Suprapubic skin (tissue), 3 donors: ENCODE measurements around the gene MFNG.

ENCODE experiments used
- CTCF ChIP-seq, 2 donors: fragments of 200-600 bp in 1 of 2; fragments of 450-650 bp in 1 of 2; sonication (generic) in 1 of 2; IDR thresholded peaks; one replicate each; pipeline ENCODE4 v1.5.1; 2016 to 2019; ENCODE audit warnings: antibody characterized with exemption in 2 of 2, mild to moderate bottlenecking in 1 of 2, moderate library complexity in 1 of 2
- EP300 ChIP-seq: sonication (generic); formaldehyde crosslinking; IDR thresholded peaks from one replicate; pipeline ENCODE4 v1.6.1; 2017; ENCODE audit warnings: antibody characterized with exemption
- POLR2A ChIP-seq, 2 donors: fragments of 450-650 bp; IDR thresholded peaks; one replicate each; pipeline ENCODE4 v1.6.1; 2017; ENCODE audit warnings: antibody characterized with exemption in 2 of 2, mild to moderate bottlenecking in 2 of 2, moderate library complexity in 2 of 2

GRCh38 chr22:37443086-37443485, 43.1 kb downstream of the MFNG start:
- TF ChIP-seq POLR2A (IDR thresholded peaks at IDR 0.05): no peak
- no peak for TF ChIP-seq EP300
- TF ChIP-seq CTCF (IDR thresholded peaks at IDR 0.05): no peak
